ENCODE results near the gene NEXMIF.
"Not testable (repeated sequence)": the region's sequence is repeated elsewhere in the genome, so short reads cannot be mapped to it uniquely, and the experiment has no call there.

NEXMIF gene

GRCh38 chrX:74925225-74926088, at the start of gene NEXMIF:
NEXMIF (minus strand) TSS chrX:74925452.
- Histone ChIP-seq H2AFZ (peak within 1 kb of the TSS; percentile 85), H3K36me3 (ENCODE audit: control insufficient read depth, insufficient read depth, low read length) (no peaks in the 10 kb centered on the region), H3K27me3 (ENCODE audit: control insufficient read depth, insufficient read depth, low read length) (no peaks in the 10 kb centered on the region), H3K4me2 (ENCODE audit: low read length) (peak within 1 kb of the TSS; percentile 69), H3K4me1 (no peaks in the 10 kb centered on the region), H3K79me2 (no peaks in the 10 kb centered on the region), H3K27ac (peak within 1 kb of the TSS; percentile 68), H3K9ac (no peak within 1 kb of the TSS), H3K4me3 (ENCODE audit: low read depth, low read length) (peak within 1 kb of the TSS; percentile 47), H3K9me3 (ENCODE audit: control insufficient read depth, low read length) (no peaks in the 10 kb centered on the region)
- TF ChIP-seq CTCF (IDR thresholded peaks at IDR 0.05) = no peak

GRCh38 chrX:74961962-74962361, 36.7 kb upstream of the NEXMIF start:
- not testable (repeated sequence) for H3K36me3 ChIP-seq (ENCODE audit: control insufficient read depth, insufficient read depth, low read length); H3K9ac ChIP-seq; H3K9me3 ChIP-seq (ENCODE audit: control insufficient read depth, low read length); H3K4me2 ChIP-seq (ENCODE audit: low read length); H3K27me3 ChIP-seq (ENCODE audit: control insufficient read depth, insufficient read depth, low read length); H3K4me3 ChIP-seq (ENCODE audit: low read depth, low read length); H3K4me1 ChIP-seq; H2AFZ ChIP-seq; H3K27ac ChIP-seq; H3K79me2 ChIP-seq

GRCh38 chrX:74949717-74950116, 24.5 kb upstream of the NEXMIF start:
- Histone ChIP-seq H3K9me3 (ENCODE audit: control insufficient read depth, low read length) (no peaks in the 10 kb centered on the region), H3K4me3 (ENCODE audit: low read depth, low read length) (no peak overlapping the region), H3K79me2 (no peaks in the 10 kb centered on the region), H3K4me1 (no peaks in the 10 kb centered on the region), H3K9ac (no peak overlapping the region), H3K36me3 (ENCODE audit: control insufficient read depth, insufficient read depth, low read length) (no peaks in the 10 kb centered on the region), H3K27me3 (ENCODE audit: control insufficient read depth, insufficient read depth, low read length) (no peaks in the 10 kb centered on the region), H3K27ac (no peak overlapping the region), H2AFZ (no peak overlapping the region), H3K4me2 (ENCODE audit: low read length) (no peak overlapping the region)
- no peak for TF ChIP-seq CTCF (IDR thresholded peaks at IDR 0.05)

GRCh38 chrX:74940414-74940813, 15.2 kb upstream of the NEXMIF start:
- Histone ChIP-seq H2AFZ (no peak overlapping the region), H3K9me3 (ENCODE audit: control insufficient read depth, low read length) (no peaks in the 10 kb centered on the region), H3K27me3 (ENCODE audit: control insufficient read depth, insufficient read depth, low read length) (no peaks in the 10 kb centered on the region), H3K36me3 (ENCODE audit: control insufficient read depth, insufficient read depth, low read length) (no peaks in the 10 kb centered on the region), H3K27ac (no peak overlapping the region), H3K4me2 (ENCODE audit: low read length) (no peak overlapping the region), H3K4me3 (ENCODE audit: low read depth, low read length) (no peak overlapping the region), H3K9ac (no peak overlapping the region), H3K79me2 (no peaks in the 10 kb centered on the region), H3K4me1 (no peaks in the 10 kb centered on the region)
- no peak for TF ChIP-seq CTCF (IDR thresholded peaks at IDR 0.05)

- no peak for TF ChIP-seq CTCF (IDR thresholded peaks at IDR 0.05)
- Histone ChIP-seq H2AFZ (no peak overlapping the region), H3K36me3 (ENCODE audit: control insufficient read depth, insufficient read depth, low read length) (no peaks in the 10 kb centered on the region), H3K79me2 (no peaks in the 10 kb centered on the region), H3K4me3 (ENCODE audit: low read depth, low read length) (no peak overlapping the region), H3K9me3 (ENCODE audit: control insufficient read depth, low read length) (no peaks in the 10 kb centered on the region), H3K9ac (no peak overlapping the region), H3K27ac (no peak overlapping the region), H3K4me2 (ENCODE audit: low read length) (no peak overlapping the region), H3K4me1 (no peaks in the 10 kb centered on the region), H3K27me3 (ENCODE audit: control insufficient read depth, insufficient read depth, low read length) (no peaks in the 10 kb centered on the region)
These were observed 6.0 kb upstream of the NEXMIF start for GRCh38 chrX:74931214-74931613.
